HepG2 (cell line): ENCODE measurements around the gene TBC1D2B. TPM values are rescaled to one million over a fixed set of nuclear protein-coding genes. Genes with fewer than 3 reads are reported as not detected.

ENCODE experiments used
- ARNT ChIP-seq: fragments of 450-650 bp; IDR thresholded peaks from 2 replicates; pipeline ENCODE4 v1.6.1; 2017
- CSRNP2 ChIP-seq: sonication (generic); formaldehyde crosslinking; conservative IDR thresholded peaks from 2 replicates; pipeline ENCODE4 v1.8.0; 2022; ENCODE audit warnings: low read depth, missing genetic modification reagents
- FOXJ3 ChIP-seq: sonication (generic); formaldehyde crosslinking; IDR thresholded peaks from 2 replicates; pipeline ENCODE4 v1.4.0; 2020; ENCODE audit warnings: missing genetic modification reagents, mild to moderate bottlenecking, borderline replicate concordance
- MLXIP ChIP-seq: sonication (generic); formaldehyde crosslinking; IDR thresholded peaks from 2 replicates; pipeline ENCODE4 v1.9.0; 2021; ENCODE audit warnings: missing genetic modification reagents, borderline replicate concordance
- PAXIP1 ChIP-seq: sonication (generic); formaldehyde crosslinking; conservative IDR thresholded peaks from 2 replicates; pipeline ENCODE4 v1.4.0; 2020; ENCODE audit warnings: mild to moderate bottlenecking, missing genetic modification reagents, moderate library complexity
- PRDM15 ChIP-seq: sonication (generic); formaldehyde crosslinking; IDR thresholded peaks from 2 replicates; pipeline ENCODE4 v1.4.0; 2020; ENCODE audit warnings: missing genetic modification reagents
- RBM39 ChIP-seq: fragments of 200-400 bp; formaldehyde crosslinking; IDR thresholded peaks from one replicate; pipeline ENCODE4 v1.6.1; 2018; ENCODE audit warnings: antibody characterized with exemption, mild to moderate bottlenecking, low read depth, low read length; ENCODE audit not compliant: poor library complexity, severe bottlenecking
- SOX5 ChIP-seq: IDR thresholded peaks from 2 replicates; pipeline ENCODE4 v1.6.1; 2016; ENCODE audit warnings: borderline replicate concordance
- YEATS4 ChIP-seq: sonication (generic); formaldehyde crosslinking; IDR thresholded peaks from 2 replicates; pipeline ENCODE4 v1.4.0; 2020; ENCODE audit warnings: missing genetic modification reagents, borderline replicate concordance
- ZBTB33 ChIP-seq: sonication (generic); formaldehyde crosslinking; IDR thresholded peaks from 2 replicates; pipeline ENCODE4 v1.4.0; 2020; ENCODE audit warnings: missing genetic modification reagents
- ZNF451 ChIP-seq: sonication (generic); formaldehyde crosslinking; IDR thresholded peaks from 2 replicates; pipeline ENCODE4 v1.5.0; 2020; ENCODE audit warnings: mild to moderate bottlenecking, missing genetic modification reagents
- ZNF761 ChIP-seq: sonication (generic); formaldehyde crosslinking; conservative IDR thresholded peaks from 2 replicates; pipeline ENCODE4 v1.4.0; 2020; ENCODE audit warnings: mild to moderate bottlenecking, missing genetic modification reagents
- polyA plus RNA-seq, 8 experiments: library from polyadenylated mRNA; depleted of rRNA in 3 of 8; stranded (reverse) in 7 of 8; unstranded in 1 of 8; fragments of >200 nt; fragmentation: Illumina TruSeq in 4 of 8; extraction: Trizol in 4 of 8; gene quantifications; 2 replicates each; pipeline versions ENCODE4 v1.2.1 to v1.2.3, GENCODE V29; 2011 to 2016; ENCODE audit warnings: low read depth in 4 of 8, missing spikeins in 1 of 8, mixed read lengths in 1 of 8; ENCODE audit not compliant: insufficient read depth in 1 of 8
- total RNA-seq, 5 experiments: library from RNA; depleted of rRNA; stranded (reverse); fragments of >200 nt; fragmentation: Illumina TruSeq; extraction: Trizol; gene quantifications; 2 replicates each; pipeline ENCODE4 v1.2.3, GENCODE V29; 2016; ENCODE audit warnings: low read depth in 1 of 5

TBC1D2B gene
- total and polyA plus RNA-seq, 2 of the 13 experiments (the other 11 are each of a cell fraction or from before 2014, with no cell fraction given): 10.1 to 14.4 TPM

GRCh38 chr15:78065284-78065872, 12.1 kb downstream of the TBC1D2B start (continued):
- TF ChIP-seq PRDM15 (no peak), ARNT (no peak), RBM39 (no peak), YEATS4 (peak; percentile 84), ZNF451 (CRISPR knock-in tag) (no peak), ZNF761 (CRISPR knock-in tag) (peak; percentile 92), CSRNP2 (CRISPR knock-in tag) (no peak), ZBTB33 (CRISPR knock-in tag) (peak; percentile 71), SOX5 (CRISPR knock-in tag) (peak; percentile 99), PAXIP1 (CRISPR knock-in tag) (peak; percentile 93), FOXJ3 (CRISPR knock-in tag) (peak; percentile 93; the same call in 1 of the 2 replicates), MLXIP (peak; percentile 99)
